GF-D8 (cell line): ENCODE data around the gene MRPL19.

Experiments
- DNase-seq: peaks from one replicate; lab custom pipeline; 2025; lab: John Stamatoyannopoulos, UW

The MRPL19 gene

DNA sequence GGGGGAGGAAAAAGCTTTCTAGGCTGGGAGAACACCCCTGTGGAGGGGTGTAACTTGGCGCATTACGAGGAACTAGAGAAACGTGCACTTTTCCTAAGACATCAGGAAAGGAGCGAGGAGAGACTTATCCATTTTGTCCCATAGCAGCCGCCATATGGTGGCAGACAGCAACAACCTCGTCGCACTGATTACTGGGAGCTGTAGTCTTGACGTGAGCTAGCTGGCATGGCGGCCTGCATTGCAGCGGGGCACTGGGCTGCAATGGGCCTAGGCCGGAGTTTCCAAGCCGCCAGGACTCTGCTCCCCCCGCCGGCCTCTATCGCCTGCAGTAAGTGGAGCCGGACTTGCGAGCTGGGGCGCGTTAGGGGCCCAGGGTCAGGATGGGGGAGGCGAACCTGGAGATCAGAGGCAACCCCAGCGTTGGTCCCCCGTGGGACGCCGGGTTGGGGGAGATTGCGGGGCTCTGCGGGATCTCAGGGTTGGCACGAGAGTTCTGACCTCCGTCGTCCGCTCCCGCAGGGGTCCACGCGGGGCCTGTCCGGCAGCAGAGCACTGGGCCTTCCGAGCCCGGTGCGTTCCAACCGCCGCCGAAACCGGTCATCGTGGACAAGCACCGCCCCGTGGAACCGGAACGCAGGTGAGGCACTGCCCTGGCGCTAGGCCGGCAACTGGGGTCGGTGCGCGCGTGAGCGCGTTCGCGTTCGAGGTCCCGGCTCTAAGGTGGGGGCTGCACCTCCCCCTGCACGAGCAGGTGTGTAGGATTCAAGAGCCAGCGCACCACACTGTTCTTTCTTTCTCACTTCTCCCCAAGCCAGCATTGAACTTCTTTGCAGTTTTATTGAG, at the start of gene MRPL19:
Gene MRPL19 (plus strand): TSS at position 201 of the 843 bp plus-strand sequence. CDS start 25 bp downstream, at position 226.
- peak; percentile 69 for DNase-seq

GRCh38 chr2:75596784-75597183, 49.8 kb upstream of the MRPL19 start:
- no peak for DNase-seq

- DNase-seq = no peak
These were observed 48.6 kb upstream of the MRPL19 start for GRCh38 chr2:75597949-75598348.

DNA sequence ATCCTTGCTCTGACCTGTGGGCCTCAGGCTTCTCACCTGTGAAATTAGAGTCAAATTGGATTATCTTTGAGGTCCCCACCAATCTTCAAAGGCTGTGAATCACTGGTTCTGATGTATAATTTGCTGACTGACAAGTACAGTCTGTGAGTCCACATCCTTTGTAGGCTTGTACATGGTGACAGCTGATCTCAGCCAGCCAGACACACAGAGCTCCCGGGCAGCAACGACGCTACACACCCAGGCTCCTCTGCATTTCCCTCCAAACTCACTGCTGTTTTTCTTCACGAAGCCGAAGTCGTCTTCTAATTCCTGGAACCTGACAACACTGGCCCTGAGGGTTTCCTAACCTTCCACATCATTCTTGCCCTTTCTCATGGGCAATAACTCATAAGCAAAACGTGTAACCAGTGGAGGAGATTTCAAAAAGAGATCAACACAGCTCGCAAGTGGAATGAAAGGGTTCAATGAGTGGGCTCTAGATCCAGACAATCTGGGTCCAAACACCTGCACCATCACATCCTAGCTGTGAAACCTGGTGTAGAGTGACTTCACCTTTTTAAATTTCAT, 47.9 kb upstream of the MRPL19 start:
- DNase-seq = no peak

GRCh38 chr2:75600461-75601011, 46.0 kb upstream of the MRPL19 start:
- no peak for DNase-seq

- DNase-seq = no peak
These were observed 43.8 kb upstream of the MRPL19 start for GRCh38 chr2:75602724-75603342.

- no peak for DNase-seq
These were observed 43.1 kb upstream of the MRPL19 start for GRCh38 chr2:75603477-75603876.

DNA sequence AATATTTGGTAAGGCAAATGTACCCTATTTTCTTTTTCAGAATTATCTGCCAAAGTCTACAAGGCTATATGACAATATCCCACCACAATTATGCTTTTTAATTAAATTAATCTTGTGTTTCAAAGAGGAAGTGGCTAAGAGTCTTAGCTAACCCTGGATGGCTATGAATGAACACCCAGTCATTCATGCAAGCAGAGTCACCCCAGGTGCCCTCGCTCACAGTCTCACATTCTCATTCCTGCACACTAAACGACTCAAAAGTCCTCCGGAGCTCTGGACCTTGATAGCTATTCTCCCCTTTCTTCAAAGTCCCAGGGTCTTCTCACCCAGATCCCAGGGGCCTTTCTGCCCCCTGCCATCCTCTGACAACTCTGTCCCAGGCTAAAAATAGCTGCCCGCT, 42.1 kb upstream of the MRPL19 start:
- no peak for DNase-seq

- no peak for DNase-seq
These were observed 40.6 kb upstream of the MRPL19 start for GRCh38 chr2:75605770-75606529.

GRCh38 chr2:75606761-75607399, 39.7 kb upstream of the MRPL19 start:
- DNase-seq = no peak

DNA sequence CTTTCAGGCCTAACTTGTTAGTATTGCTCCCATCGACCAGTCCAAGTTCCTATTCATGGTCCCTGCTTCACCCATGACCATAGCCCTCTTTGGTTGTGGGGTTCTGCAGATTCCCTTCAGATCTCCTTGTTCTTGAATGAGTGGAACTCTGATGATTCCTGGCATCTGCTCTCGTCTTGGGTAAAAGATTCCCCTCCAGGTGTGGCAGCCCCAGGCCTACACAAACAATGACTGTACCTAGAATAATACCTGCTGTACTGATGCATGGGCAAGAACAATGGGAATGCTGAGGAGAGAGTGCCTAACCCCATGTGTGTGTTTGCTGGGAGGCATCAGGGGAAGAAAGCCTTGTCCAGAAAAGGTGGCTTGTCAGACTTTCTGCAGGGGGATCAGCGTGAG, 39.2 kb upstream of the MRPL19 start:
- no peak for DNase-seq

- no peak for DNase-seq
These were observed 38.4 kb upstream of the MRPL19 start for GRCh38 chr2:75607988-75608683.

GRCh38 chr2:75608684-75609333, 37.8 kb upstream of the MRPL19 start:
- DNase-seq = no peak

DNA sequence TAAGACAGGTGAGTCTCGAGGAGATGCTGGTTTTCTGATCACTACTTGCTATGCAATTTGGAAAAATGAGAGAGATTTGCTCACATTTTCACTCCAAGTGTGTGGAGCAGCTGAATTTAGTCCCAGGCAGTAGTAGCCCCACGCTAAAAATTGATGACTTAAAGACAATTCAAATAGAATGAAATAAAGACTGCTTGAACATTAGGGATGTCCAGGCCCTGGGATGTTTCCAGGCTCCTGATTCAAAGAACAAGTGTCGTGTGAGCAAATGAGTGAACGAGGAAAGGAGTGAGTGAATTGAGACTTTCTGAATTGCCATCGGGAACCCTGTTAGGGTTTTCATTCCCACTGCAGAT, 37.3 kb upstream of the MRPL19 start:
- DNase-seq = no peak

GRCh38 chr2:75609937-75610508, 36.6 kb upstream of the MRPL19 start:
- no peak for DNase-seq

DNA sequence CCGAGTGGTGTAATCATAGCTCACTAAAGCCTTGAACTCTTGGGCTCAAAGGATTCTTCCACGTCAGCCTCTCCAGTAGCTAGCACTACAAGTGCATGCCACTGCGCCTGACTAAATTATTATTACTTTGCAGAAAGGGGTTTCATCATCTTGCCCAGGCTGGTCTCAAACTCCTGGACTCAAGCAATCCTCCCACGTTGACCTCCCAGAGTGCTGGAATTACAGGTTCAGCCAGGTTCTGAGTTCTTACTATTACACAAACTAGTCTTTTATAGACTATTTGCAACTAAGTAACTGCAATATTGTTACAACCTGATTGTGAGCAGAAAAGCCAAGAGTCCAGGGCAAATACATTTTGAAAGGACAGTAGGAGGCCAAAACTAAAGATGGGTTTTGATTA, 35.9 kb upstream of the MRPL19 start:
- DNase-seq = no peak

GRCh38 chr2:75612108-75612861, 34.3 kb upstream of the MRPL19 start:
- DNase-seq = no peak

- DNase-seq = no peak
These were observed 33.7 kb upstream of the MRPL19 start for GRCh38 chr2:75612862-75613243.

DNA sequence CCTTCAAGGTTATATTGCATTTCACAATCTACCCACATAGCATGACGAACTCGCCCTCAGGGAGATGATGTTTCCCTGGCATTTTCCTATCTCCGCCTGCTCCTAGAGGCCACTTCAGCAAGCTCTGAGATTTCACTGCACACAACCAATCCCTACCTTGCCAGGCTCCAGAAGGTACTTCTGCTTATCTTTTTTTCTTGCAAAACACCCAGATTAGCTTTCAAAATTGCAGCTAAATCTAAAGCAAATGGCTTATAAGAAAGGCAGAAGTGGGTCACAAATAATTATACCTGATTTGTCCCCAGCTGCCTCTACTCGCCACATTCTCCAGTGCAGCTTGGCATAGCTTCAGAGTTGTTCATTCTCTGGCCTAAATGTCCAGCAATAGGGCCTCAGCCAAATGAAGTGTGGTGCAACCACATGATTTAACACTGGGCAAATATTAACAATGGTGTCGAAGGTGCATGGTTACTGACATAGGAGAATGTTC, 32.4 kb upstream of the MRPL19 start:
- no peak for DNase-seq
